Upper lobe of right lung (tissue), 1 donor: ENCODE results near the gene ASB3. TPM values are rescaled to one million over a fixed set of nuclear protein-coding genes. Genes with fewer than 3 reads are reported as not detected.

ENCODE experiments used
- ATAC-seq: fragments of 200-7000 bp; cut with Tn5 transposase; one replicate; pipeline ENCODE4 v1.9.1; 2020; ENCODE audit warnings: mild to moderate bottlenecking, moderate library complexity
- DNase-seq: peaks from one replicate; pipeline ENCODE4 v3.0.0-alpha.2; 2020
- H3K27ac ChIP-seq: fragments of 200-600 bp; one replicate; pipeline ENCODE4 v1.8.0; 2022
- H3K27me3 ChIP-seq: fragments of 200-600 bp; one replicate; pipeline ENCODE4 v1.8.0; 2022; ENCODE audit warnings: mild to moderate bottlenecking
- H3K36me3 ChIP-seq: fragments of 200-600 bp; one replicate; pipeline ENCODE4 v1.8.0; 2022
- H3K4me1 ChIP-seq: fragments of 200-600 bp; one replicate; pipeline ENCODE4 v1.8.0; 2022
- H3K4me3 ChIP-seq: fragments of 200-600 bp; one replicate; pipeline ENCODE4 v1.8.0; 2022; ENCODE audit warnings: mild to moderate bottlenecking
- H3K9me3 ChIP-seq: fragments of 200-600 bp; one replicate; pipeline ENCODE4 v1.8.0; 2022
- CTCF ChIP-seq: fragments of 200-600 bp; IDR thresholded peaks from one replicate; pipeline ENCODE4 v1.8.0; 2022; ENCODE audit warnings: antibody characterized with exemption
- intact Hi-C: fragments of 100-400 bp; cut with DNase I; formaldehyde crosslinking; loops from one replicate; pipeline ENCODE4 v1.11.0; 2022
- total RNA-seq: library from RNA; stranded (reverse); fragmentation: NEBNext Ultra II Directional; extraction: Animal tissue kit (Norgen Biotek cat#: 25700); gene quantifications from one replicate; pipeline ENCODE4 v1.2.1, GENCODE V29; 2021
- donor health status: DM: no; HTN: yes; CAD: no; lungs with severe emphysema.

ASB3 gene
- total RNA-seq, 1 donor from 2014 or later = 29.0 TPM

GRCh38 chr2:53655256-53655655 lies 131.5 kb downstream of the ASB3 start:
- DNase-seq = no peak
- no peaks in the 10 kb centered on the region for H3K36me3 ChIP-seq

DNA sequence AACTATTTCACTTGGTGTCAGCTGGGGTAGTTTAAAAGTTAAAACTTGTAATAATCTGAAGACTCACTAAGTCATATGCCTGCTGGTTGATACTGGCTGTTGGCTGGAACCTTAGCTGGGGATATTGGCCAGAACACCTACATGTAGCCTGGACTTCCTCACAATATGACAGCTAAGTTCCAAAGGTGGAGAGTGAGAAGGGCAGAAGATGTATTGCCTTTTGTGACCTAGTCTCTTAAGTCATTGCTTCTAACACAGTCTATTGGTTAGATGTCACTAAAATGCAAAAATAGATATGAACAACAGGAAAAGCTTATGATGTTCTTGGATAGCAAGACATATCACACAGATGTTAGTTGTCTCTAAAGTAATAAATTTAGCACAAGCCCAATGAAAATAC lies 132.4 kb downstream of the ASB3 start:
- intact Hi-C loops = no loop called here
- Histone ChIP-seq H3K27ac (no peak overlapping the region), H3K36me3 (no peaks in the 10 kb centered on the region), H3K4me3 (no peak overlapping the region), H3K9me3 (no peaks in the 10 kb centered on the region), H3K27me3 (no peaks in the 10 kb centered on the region), H3K4me1 (no peaks in the 10 kb centered on the region)
- ATAC-seq (no peak), DNase-seq (no peak)
- TF ChIP-seq CTCF = no peak

More at GRCh38 chr2:53655256-53655655, 131.5 kb downstream of the ASB3 start:
- H3K27me3 ChIP-seq = no peaks in the 10 kb centered on the region
- no peaks in the 10 kb centered on the region for H3K4me1 ChIP-seq
- intact Hi-C loops = no loop called here
- H3K27ac ChIP-seq = no peak overlapping the region
- H3K4me3 ChIP-seq = no peak overlapping the region
- H3K9me3 ChIP-seq = no peaks in the 10 kb centered on the region
- no peak for TF ChIP-seq CTCF
- ATAC-seq = no peak

- no peaks in the 10 kb centered on the region for H3K9me3 ChIP-seq
- no peak for DNase-seq
- H3K4me3 ChIP-seq = no peak overlapping the region
- ATAC-seq = no peak
- no peak for TF ChIP-seq CTCF
- no peaks in the 10 kb centered on the region for H3K27me3 ChIP-seq
- intact Hi-C loops = no loop called here
- H3K4me1 ChIP-seq = no peaks in the 10 kb centered on the region
- no peak overlapping the region for H3K27ac ChIP-seq
- H3K36me3 ChIP-seq = no peaks in the 10 kb centered on the region
Measured at GRCh38 chr2:53652131-53652530, 134.6 kb downstream of the ASB3 start.

- no peaks in the 10 kb centered on the region for H3K9me3 ChIP-seq
- no peaks in the 10 kb centered on the region for H3K27me3 ChIP-seq
- ATAC-seq (no peak), DNase-seq (no peak)
- H3K4me1 ChIP-seq = no peaks in the 10 kb centered on the region
- H3K4me3 ChIP-seq = no peak overlapping the region
- H3K36me3 ChIP-seq = no peaks in the 10 kb centered on the region
- TF ChIP-seq CTCF = no peak
- H3K27ac ChIP-seq = no peak overlapping the region
- intact Hi-C loops = no loop called here
Measured at GRCh38 chr2:53646788-53647187, 140.0 kb downstream of the ASB3 start.

DNA sequence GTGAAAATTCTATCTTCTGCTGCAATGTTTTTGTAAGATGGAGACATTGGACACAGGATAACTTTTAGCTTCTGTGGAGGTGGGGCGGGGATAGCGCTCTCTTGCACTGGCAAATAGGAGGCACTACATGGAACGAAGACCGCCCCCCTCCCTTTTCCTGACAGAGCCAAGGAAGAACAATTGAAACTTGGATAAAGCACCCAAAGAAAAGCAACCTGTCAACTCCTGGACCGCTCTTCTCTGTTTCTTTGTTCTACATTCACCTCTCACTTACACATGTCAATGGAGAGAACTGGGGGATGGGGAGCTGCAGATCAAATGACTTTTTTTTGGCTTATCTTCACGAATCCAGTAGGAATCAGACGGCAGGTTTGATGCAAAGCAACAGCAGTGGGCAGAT lies 145.5 kb downstream of the ASB3 start:
- Histone ChIP-seq H3K4me1 (no peaks in the 10 kb centered on the region), H3K27me3 (no peaks in the 10 kb centered on the region), H3K36me3 (no peaks in the 10 kb centered on the region), H3K9me3 (no peaks in the 10 kb centered on the region), H3K27ac (no peak overlapping the region), H3K4me3 (no peak overlapping the region)
- DNase-seq (no peak), ATAC-seq (no peak)
- TF ChIP-seq CTCF = no peak
- intact Hi-C loops = no loop called here

DNA sequence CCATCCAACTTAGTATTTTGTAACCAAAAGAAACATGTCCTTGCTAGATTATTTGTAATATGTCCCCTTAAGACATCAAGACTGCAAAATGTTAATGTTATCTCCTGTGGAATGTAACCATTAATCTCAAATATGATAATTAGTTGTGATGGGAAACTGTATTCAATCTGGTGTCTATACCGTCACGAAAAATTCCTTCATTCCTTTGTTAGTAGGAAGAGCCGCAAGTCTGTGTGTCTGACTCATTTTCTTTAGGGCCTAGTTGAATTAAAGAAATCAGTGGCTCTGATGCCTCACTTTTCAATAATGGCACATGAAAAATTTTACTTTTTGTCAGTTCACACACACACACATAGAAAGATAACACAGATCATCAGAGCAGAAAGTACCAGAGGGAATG lies 146.3 kb downstream of the ASB3 start:
- no peak for TF ChIP-seq CTCF
- H3K27me3 ChIP-seq = no peaks in the 10 kb centered on the region

More for the DNA sequence above, 146.3 kb downstream of the ASB3 start:
- H3K4me1 ChIP-seq = no peaks in the 10 kb centered on the region
- DNase-seq (no peak), ATAC-seq (no peak)
- no peak overlapping the region for H3K4me3 ChIP-seq
- H3K27ac ChIP-seq = no peak overlapping the region
- intact Hi-C loops = no loop called here
- H3K9me3 ChIP-seq = no peaks in the 10 kb centered on the region
- no peaks in the 10 kb centered on the region for H3K36me3 ChIP-seq
